Measurements from ENCODE around the gene BGN. TPM values are rescaled to one million over a fixed set of nuclear protein-coding genes. Genes with fewer than 3 reads are reported as not detected.

Gene BGN
- 12.3 and 133 TPM in 2 replicates for total RNA-seq (ENCODE audit: low replicate concordance)

DNA sequence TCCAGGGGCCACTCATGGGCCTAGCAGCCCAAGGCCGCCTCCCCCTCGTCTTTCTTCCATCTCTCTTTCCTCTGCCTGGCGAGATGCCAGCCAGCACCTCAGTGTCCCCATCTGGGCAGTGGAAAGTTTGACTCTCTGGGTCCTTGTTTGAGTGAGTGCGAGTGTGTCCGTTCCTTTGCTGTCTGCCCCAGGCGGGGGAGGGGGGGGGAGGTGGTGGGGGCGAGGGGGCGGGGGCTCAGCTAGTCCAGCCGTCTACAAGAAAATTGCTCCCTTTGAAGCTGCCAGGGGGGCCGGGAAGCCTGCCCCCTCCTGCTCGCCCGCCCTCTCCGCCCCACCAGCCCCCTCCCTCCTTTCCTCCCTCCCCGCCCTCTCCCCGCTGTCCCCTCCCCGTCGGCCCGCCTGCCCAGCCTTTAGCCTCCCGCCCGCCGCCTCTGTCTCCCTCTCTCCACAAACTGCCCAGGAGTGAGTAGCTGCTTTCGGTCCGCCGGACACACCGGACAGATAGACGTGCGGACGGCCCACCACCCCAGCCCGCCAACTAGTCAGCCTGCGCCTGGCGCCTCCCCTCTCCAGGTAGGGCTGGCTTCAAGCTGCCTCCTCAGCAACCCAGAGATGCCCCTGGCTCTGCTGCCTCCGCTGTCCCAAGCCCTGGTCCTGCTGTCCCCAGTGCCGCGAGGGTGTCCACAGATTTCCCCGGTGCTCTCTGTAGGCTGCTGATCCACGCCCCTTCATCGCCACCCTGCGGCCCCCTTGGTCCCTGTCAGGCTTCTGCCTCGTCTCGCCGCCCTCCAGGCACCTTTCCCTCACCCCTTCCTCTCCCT, at the start of gene BGN:
Gene BGN, plus strand, starts transcription at position 440 of the 821 bp plus-strand sequence. CDS start 9,652 bp downstream, outside the sequence.
- TF ChIP-seq CTCF (IDR thresholded peaks at IDR 0.05; ENCODE audit: insufficient read depth, low read length): peak; percentile 50
- DNase-seq (ENCODE audit: low read depth): peak; percentile 68
- H3K4me3 ChIP-seq (ENCODE audit: low read depth, low read length): peak within 1 kb of the TSS; percentile 82

DNA sequence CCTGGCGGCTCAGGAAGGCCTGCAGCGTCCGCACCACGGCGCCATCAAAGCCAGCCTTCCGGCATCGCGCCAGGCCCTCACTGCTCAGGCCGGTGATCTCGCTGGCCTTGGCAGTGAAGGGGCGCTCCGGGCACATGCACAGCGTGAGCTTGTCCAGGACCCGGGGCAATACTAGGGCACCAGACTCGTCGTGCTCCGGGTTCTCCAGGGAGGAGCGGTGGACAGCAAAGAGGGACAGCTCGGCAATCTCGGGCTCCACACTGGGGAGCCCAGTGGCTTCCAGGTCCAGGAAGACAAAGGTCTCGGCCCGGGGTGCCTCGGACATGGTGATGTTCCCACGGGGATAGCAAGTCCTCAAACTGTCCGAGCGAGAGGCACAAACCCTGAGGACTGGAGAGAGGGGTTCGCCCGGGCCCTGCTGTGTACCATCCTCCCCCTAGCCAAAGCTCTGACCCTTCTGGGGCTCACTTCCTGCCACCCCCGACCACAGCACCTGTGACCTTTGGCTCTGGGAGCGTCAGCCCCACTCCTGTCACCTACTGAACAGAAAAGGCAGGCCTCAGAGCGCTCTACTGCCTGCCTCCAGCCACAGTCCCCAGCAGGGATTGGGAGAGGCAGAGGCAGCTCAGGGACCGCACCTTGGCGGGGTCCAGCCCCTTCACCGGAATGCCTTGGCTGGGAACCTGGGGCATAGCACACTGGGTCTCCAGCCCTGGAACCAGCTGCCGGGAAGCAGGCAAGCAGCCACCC, 49.5 kb upstream of the BGN start:
- no peak overlapping the region for H3K4me3 ChIP-seq (ENCODE audit: low read depth, low read length)
- no peak for DNase-seq (ENCODE audit: low read depth)
- no peak for TF ChIP-seq CTCF (IDR thresholded peaks at IDR 0.05; ENCODE audit: insufficient read depth, low read length)

DNA sequence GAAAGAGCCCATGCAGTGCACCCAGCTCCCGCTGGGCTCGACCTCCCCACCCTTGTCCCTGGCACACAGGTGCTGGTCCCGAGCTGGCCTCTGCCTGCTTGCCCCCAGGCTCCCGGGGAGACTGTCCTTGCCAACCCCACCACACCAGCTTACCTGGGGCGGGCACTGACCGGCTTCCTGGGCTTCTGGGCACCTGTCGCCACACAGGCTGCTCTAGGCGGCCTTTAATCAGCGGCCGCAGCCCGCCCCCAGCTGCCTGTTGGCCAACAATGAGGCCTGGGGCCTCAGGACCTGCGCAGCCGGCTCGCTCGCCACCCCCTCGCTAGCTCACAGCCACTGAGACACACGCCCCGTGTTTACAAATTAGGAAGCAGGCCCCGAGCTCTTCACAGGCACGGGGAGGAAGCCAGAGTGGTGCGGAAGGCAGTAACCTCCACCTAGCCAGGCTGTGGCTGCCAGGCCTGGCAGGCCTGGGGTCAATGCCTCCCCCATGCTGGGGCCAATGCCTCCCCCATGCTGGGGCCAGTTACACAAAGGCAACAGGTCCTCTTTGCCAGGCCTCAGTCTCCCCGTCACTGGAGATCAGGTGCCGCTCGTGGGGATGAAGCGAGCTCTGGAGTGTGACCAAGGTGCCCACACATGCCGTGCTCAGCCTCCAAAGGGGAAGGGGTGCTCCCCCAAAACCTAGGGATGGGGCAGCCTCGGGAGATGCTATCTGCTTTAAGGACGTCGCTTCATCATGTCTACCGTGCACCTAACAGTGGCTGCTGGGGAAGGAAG, 48.7 kb upstream of the BGN start, which contains the start of gene TREX2:
Gene TREX2, minus strand, starts transcription at position 201 of the 780 bp plus-strand sequence. CDS start 626 bp downstream, outside the sequence.
- TF ChIP-seq CTCF (IDR thresholded peaks at IDR 0.05; ENCODE audit: insufficient read depth, low read length): no peak
- no peak within 1 kb of the TSS for H3K4me3 ChIP-seq (ENCODE audit: low read depth, low read length)
- no peak for DNase-seq (ENCODE audit: low read depth)

GRCh38 chrX:153446636-153446936, 48.2 kb upstream of the BGN start:
- no peak overlapping the region for H3K4me3 ChIP-seq (ENCODE audit: low read depth, low read length)
- no peak for DNase-seq (ENCODE audit: low read depth)
- TF ChIP-seq CTCF (IDR thresholded peaks at IDR 0.05; ENCODE audit: insufficient read depth, low read length): no peak

DNA sequence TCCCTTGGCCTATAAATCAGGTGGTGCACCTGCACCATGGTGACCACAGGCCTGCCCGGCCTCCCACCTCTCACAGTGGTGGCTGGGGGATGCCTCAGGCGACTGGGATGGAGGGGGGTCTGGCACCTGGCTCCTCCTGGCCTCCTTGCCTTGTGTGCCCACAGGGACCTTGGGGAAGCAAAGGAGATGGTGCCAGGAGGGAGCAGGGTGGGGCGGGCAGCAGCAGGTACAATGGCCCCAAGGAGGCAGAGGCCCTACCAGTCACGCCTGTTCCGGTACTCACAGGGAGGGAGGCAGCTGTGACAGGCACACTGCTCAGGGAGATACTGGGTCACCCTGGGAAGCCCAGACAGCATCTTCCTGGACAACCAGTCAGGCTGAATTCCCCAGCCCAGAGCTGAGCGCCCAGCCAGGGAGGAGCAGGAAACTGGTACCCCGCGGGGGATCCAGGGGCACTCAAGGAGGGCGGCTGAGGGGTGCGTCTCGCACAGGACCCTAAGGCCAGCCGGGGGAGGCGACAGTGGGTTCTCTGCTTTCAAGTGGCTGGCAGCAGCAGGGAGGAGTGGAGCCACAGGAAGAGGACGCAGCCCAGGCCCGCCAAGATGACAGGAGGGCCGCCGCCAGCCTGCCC, 47.7 kb upstream of the BGN start:
- TF ChIP-seq CTCF (IDR thresholded peaks at IDR 0.05; ENCODE audit: insufficient read depth, low read length): no peak
- no peak for DNase-seq (ENCODE audit: low read depth)
- no peak overlapping the region for H3K4me3 ChIP-seq (ENCODE audit: low read depth, low read length)

DNA sequence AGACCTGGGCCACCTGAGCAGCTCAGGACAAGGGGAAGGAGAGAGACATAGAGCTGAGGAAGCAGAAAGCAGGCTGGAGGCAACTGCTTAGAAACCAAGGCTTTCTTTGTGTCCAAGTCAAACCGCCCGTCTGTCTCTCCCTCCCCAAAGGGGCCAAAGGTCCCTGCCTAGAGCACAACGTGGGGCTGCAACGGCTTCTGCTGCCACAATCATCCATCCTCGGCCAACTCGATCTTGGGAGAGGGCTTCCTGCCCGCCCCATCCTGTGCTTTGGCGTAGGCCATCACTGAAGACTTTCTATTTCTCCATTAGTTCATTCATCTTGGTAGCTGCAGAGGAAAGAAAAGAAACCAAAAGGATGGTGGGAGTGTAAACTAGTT, 47.2 kb upstream of the BGN start:
- no peak for DNase-seq (ENCODE audit: low read depth)
- H3K4me3 ChIP-seq (ENCODE audit: low read depth, low read length): no peak overlapping the region
- TF ChIP-seq CTCF (IDR thresholded peaks at IDR 0.05; ENCODE audit: insufficient read depth, low read length): no peak
